PFSK-1 (cell line): ENCODE measurements around the gene MRPL52.

ENCODE experiments used
- FOXP2 ChIP-seq: optimal IDR thresholded peaks from 2 replicates; pipeline ENCODE3; 2011; ENCODE audit warnings: borderline replicate concordance, control low read depth, inconsistent platforms; ENCODE audit not compliant: insufficient read depth; ENCODE audit errors: extremely low read length, extremely low read depth
- POLR2AphosphoS5 ChIP-seq: IDR thresholded peaks from 2 replicates; pipeline ENCODE4 v1.6.1; 2012; ENCODE audit warnings: low read depth, mild to moderate bottlenecking, control low read depth, low read length, moderate library complexity
- SIN3A ChIP-seq: IDR thresholded peaks from 2 replicates; pipeline ENCODE4 v1.6.1; 2012; ENCODE audit warnings: mild to moderate bottlenecking, low read length, moderate library complexity, borderline replicate concordance; ENCODE audit not compliant: insufficient read depth
- TAF1 ChIP-seq: IDR thresholded peaks from 2 replicates; pipeline ENCODE4 v1.6.1; 2012; ENCODE audit warnings: low read length, control low read depth, borderline replicate concordance; ENCODE audit not compliant: insufficient read depth
- TF ChIP-seq, protein P1 (sequence below), 2 experiments: IDR thresholded peaks; 2 replicates each; pipeline versions ENCODE4 v1.6.1 to v1.8.0; 2011 to 2012; ENCODE audit warnings: low read depth in 2 of 2, low read length in 2 of 2, control low read depth in 1 of 2, inconsistent platforms in 1 of 2, mild to moderate bottlenecking in 1 of 2, moderate library complexity in 1 of 2; ENCODE audit not compliant: insufficient read depth in 1 of 2

GRCh38 chr14:22814941-22815713 lies 14.6 kb upstream of the MRPL52 start, which contains the start of gene SLC7A7:
- TF ChIP-seq TAF1 (no peak), SIN3A (no peak), POLR2AphosphoS5 (no peak), FOXP2 (no peak)
- TF ChIP-seq, protein P1, sequence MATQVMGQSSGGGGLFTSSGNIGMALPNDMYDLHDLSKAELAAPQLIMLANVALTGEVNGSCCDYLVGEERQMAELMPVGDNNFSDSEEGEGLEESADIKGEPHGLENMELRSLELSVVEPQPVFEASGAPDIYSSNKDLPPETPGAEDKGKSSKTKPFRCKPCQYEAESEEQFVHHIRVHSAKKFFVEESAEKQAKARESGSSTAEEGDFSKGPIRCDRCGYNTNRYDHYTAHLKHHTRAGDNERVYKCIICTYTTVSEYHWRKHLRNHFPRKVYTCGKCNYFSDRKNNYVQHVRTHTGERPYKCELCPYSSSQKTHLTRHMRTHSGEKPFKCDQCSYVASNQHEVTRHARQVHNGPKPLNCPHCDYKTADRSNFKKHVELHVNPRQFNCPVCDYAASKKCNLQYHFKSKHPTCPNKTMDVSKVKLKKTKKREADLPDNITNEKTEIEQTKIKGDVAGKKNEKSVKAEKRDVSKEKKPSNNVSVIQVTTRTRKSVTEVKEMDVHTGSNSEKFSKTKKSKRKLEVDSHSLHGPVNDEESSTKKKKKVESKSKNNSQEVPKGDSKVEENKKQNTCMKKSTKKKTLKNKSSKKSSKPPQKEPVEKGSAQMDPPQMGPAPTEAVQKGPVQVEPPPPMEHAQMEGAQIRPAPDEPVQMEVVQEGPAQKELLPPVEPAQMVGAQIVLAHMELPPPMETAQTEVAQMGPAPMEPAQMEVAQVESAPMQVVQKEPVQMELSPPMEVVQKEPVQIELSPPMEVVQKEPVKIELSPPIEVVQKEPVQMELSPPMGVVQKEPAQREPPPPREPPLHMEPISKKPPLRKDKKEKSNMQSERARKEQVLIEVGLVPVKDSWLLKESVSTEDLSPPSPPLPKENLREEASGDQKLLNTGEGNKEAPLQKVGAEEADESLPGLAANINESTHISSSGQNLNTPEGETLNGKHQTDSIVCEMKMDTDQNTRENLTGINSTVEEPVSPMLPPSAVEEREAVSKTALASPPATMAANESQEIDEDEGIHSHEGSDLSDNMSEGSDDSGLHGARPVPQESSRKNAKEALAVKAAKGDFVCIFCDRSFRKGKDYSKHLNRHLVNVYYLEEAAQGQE (IDR thresholded peaks at IDR 0.05; ENCODE audit: insufficient read depth in 1 of 2, low read depth in 2 of 2, low read length in 2 of 2): no peak
